Right cardiac atrium (tissue), 5 donors: ENCODE results near the gene DENND5A. TPM values are rescaled to one million over a fixed set of nuclear protein-coding genes. Genes with fewer than 3 reads are reported as not detected.

ENCODE experiments used
- ATAC-seq, 2 donors: fragments of 200-7000 bp; cut with Tn5 transposase; one replicate each; pipeline versions ENCODE4 v1.8.0 to v1.9.1; 2020; ENCODE audit warnings: moderate library complexity in 2 of 2, mild to moderate bottlenecking in 1 of 2
- DNase-seq, 3 donors: peaks; one replicate each; pipeline ENCODE4 v3.0.0-alpha.2; 2020
- H3K27ac ChIP-seq: one replicate; pipeline ENCODE4 v1.5.1; 2013; ENCODE audit warnings: mild to moderate bottlenecking, low read length, control low read depth, moderate library complexity
- H3K27me3 ChIP-seq: one replicate; pipeline ENCODE4 v1.6.1; 2013; ENCODE audit not compliant: control insufficient read depth, insufficient read depth
- H3K4me1 ChIP-seq: one replicate; pipeline ENCODE4 v1.6.1; 2013; ENCODE audit warnings: low read length; ENCODE audit not compliant: control insufficient read depth, insufficient read depth
- H3K4me3 ChIP-seq: one replicate; pipeline ENCODE4 v1.5.1; 2013; ENCODE audit warnings: low read length, control low read depth
- H3K9me3 ChIP-seq: one replicate; pipeline ENCODE4 v1.6.1; 2013; ENCODE audit warnings: low read length; ENCODE audit not compliant: control insufficient read depth
- WGBS: extraction: QIAGEN DNeasy Blood & Tissue Kit; methylation state at CpG from one replicate; pipeline ENCODE4 v1.1.7; 2013; 5-methylcytosine and 5-hydroxymethylcytosine counted together
- intact Hi-C, 4 donors: fragments of 100-400 bp; cut with DNase I; formaldehyde crosslinking; loops; one replicate each; pipeline versions ENCODE4 v1.11.0 to v1.14.0; 2022 to 2023
- polyA plus RNA-seq: library from polyadenylated mRNA; stranded (reverse); fragments of 200-250 nt; gene quantifications from one replicate; pipeline ENCODE4 v1.2.3, GENCODE V29; 2013
- total RNA-seq, 4 donors: library from RNA; stranded (reverse); fragmentation: NEBNext Ultra II Directional; extraction: Animal tissue kit (Norgen Biotek cat#: 25700); gene quantifications; one replicate each; pipeline ENCODE4 v1.2.1, GENCODE V29; 2021
- donor health status: healthy with polysubstance abuse.
- donor health status: DM: no; HTN: yes; CAD: no.
- donor health status: DM: no; HTN: no; CAD: no.
- donor health status: DM: no; HTN: yes; CAD: no; lungs with severe emphysema.
- donor health status: DM: yes; HTN: yes; CAD: no.

Gene DENND5A
- total and polyA plus RNA-seq, 5 donors = 50.6 to 121 (median 88.9) TPM

- Histone ChIP-seq H3K27me3 (no peaks in the 10 kb centered on the region), H3K4me1 (no peaks in the 10 kb centered on the region), H3K4me3 (no peak overlapping the region), H3K9me3 (no peaks in the 10 kb centered on the region), H3K27ac (no peak overlapping the region)
- peak in 1 of 2 donors; percentile 59 for ATAC-seq
- intact Hi-C loops = no loop called here
- WGBS = 85% methylated on average over 1 of the region's 1 CpG
- no peak for DNase-seq
These were observed 114.2 kb downstream of the DENND5A start for GRCh38 chr11:9150926-9151325.

- no peak overlapping the region for H3K27ac ChIP-seq
- H3K27me3 ChIP-seq = no peaks in the 10 kb centered on the region
- H3K9me3 ChIP-seq = no peaks in the 10 kb centered on the region
- no peak for DNase-seq
- H3K4me1 ChIP-seq = no peaks in the 10 kb centered on the region
- ATAC-seq = no peak
- 60% methylated on average over 2 of the region's 2 CpGs for WGBS
- intact Hi-C loops = no loop called here
- H3K4me3 ChIP-seq = no peak overlapping the region
These were observed 114.6 kb downstream of the DENND5A start for GRCh38 chr11:9150501-9150900.

GRCh38 chr11:9148727-9149126 is 116.4 kb downstream of the DENND5A start:
- no peak overlapping the region for H3K4me3 ChIP-seq
- ATAC-seq (no peak), DNase-seq (no peak)
- H3K4me1 ChIP-seq = no peaks in the 10 kb centered on the region
- 98% methylated on average over 2 of the region's 2 CpGs for WGBS
- H3K27ac ChIP-seq = no peak overlapping the region
- intact Hi-C loops = no loop called here
- no peaks in the 10 kb centered on the region for H3K9me3 ChIP-seq
- no peaks in the 10 kb centered on the region for H3K27me3 ChIP-seq

GRCh38 chr11:9148035-9148434 is 117.1 kb downstream of the DENND5A start:
- Histone ChIP-seq H3K4me3 (no peak overlapping the region), H3K27me3 (no peaks in the 10 kb centered on the region), H3K9me3 (no peaks in the 10 kb centered on the region), H3K27ac (no peak overlapping the region), H3K4me1 (no peaks in the 10 kb centered on the region)
- ATAC-seq = no peak
- no peak for DNase-seq
- WGBS = 97% methylated on average over 2 of the region's 2 CpGs
- intact Hi-C loops = no loop called here

GRCh38 chr11:9146477-9146876 is 118.7 kb downstream of the DENND5A start:
- ATAC-seq (no peak), DNase-seq (no peak)
- WGBS = 96% methylated on average over 2 of the region's 2 CpGs
- H3K4me3 ChIP-seq = no peak overlapping the region
- no peaks in the 10 kb centered on the region for H3K9me3 ChIP-seq
- H3K27me3 ChIP-seq = no peaks in the 10 kb centered on the region
- no peaks in the 10 kb centered on the region for H3K4me1 ChIP-seq
- H3K27ac ChIP-seq = no peak overlapping the region
- intact Hi-C loops = no loop called here

GRCh38 chr11:9145283-9145682 is 119.9 kb downstream of the DENND5A start:
- 79% methylated on average over 2 of the region's 2 CpGs for WGBS
- Histone ChIP-seq H3K9me3 (no peaks in the 10 kb centered on the region), H3K4me1 (no peaks in the 10 kb centered on the region), H3K4me3 (no peak overlapping the region), H3K27ac (no peak overlapping the region), H3K27me3 (no peaks in the 10 kb centered on the region)
- no peak for DNase-seq
- intact Hi-C loops = no loop called here
- no peak for ATAC-seq

- intact Hi-C loops = no loop called here
These were observed 120.3 kb downstream of the DENND5A start for GRCh38 chr11:9144828-9145227.

GRCh38 chr11:9143721-9144120 is 121.4 kb downstream of the DENND5A start:
- Histone ChIP-seq H3K27ac (no peak overlapping the region), H3K4me1 (no peaks in the 10 kb centered on the region), H3K27me3 (no peaks in the 10 kb centered on the region), H3K4me3 (no peak overlapping the region), H3K9me3 (no peaks in the 10 kb centered on the region)
- DNase-seq = no peak
- WGBS = 93% methylated on average over 1 of the region's 1 CpG
- ATAC-seq = no peak
- intact Hi-C loops = no loop called here

More at GRCh38 chr11:9144828-9145227, 120.3 kb downstream of the DENND5A start:
- Histone ChIP-seq H3K4me1 (no peaks in the 10 kb centered on the region), H3K27ac (no peak overlapping the region), H3K4me3 (no peak overlapping the region), H3K9me3 (no peaks in the 10 kb centered on the region), H3K27me3 (no peaks in the 10 kb centered on the region)
- DNase-seq (no peak), ATAC-seq (no peak)
- WGBS = 92% methylated on average over 2 of the region's 2 CpGs

GRCh38 chr11:9142732-9143131 is 122.4 kb downstream of the DENND5A start:
- intact Hi-C loops = no loop called here
- Histone ChIP-seq H3K27me3 (no peaks in the 10 kb centered on the region), H3K27ac (no peak overlapping the region), H3K4me1 (no peaks in the 10 kb centered on the region), H3K4me3 (no peak overlapping the region), H3K9me3 (no peaks in the 10 kb centered on the region)
- whole genome bisulfite sequencing = 87% methylated on average over 7 of the region's 7 CpGs
- DNase-seq (no peak), ATAC-seq (no peak)

- no peak for DNase-seq
- 91% methylated on average over 7 of the region's 7 CpGs for WGBS
- no peaks in the 10 kb centered on the region for H3K4me1 ChIP-seq
- H3K27ac ChIP-seq = no peak overlapping the region
- H3K9me3 ChIP-seq = no peaks in the 10 kb centered on the region
- intact Hi-C loops = no loop called here
- ATAC-seq = no peak
- no peak overlapping the region for H3K4me3 ChIP-seq
- no peaks in the 10 kb centered on the region for H3K27me3 ChIP-seq
These were observed 124.0 kb downstream of the DENND5A start for GRCh38 chr11:9141186-9141585.

- Histone ChIP-seq H3K9me3 (no peaks in the 10 kb centered on the region), H3K27me3 (no peaks in the 10 kb centered on the region), H3K27ac (no peak overlapping the region), H3K4me3 (no peak overlapping the region), H3K4me1 (no peaks in the 10 kb centered on the region)
- intact Hi-C loops = loop anchor here in 2 of 4 donors (5.0 to 10.0 kb wide), 2 partner anchors 122 to 225 kb away; partner anchors contain the start of gene AKIP1 (in 1 of the 2)
- ATAC-seq (peak in 1 of 2 donors; percentile 14), DNase-seq (no peak)
- WGBS = 64% methylated on average over 7 of the region's 7 CpGs
These were observed 125.4 kb downstream of the DENND5A start for GRCh38 chr11:9139628-9140357.
